8988T (cell line): Measurements from ENCODE around the gene MYO1B.

Experiments used
- DNase-seq: peaks from one replicate; pipeline ENCODE4 v3.0.0; 2011

MYO1B gene

DNA sequence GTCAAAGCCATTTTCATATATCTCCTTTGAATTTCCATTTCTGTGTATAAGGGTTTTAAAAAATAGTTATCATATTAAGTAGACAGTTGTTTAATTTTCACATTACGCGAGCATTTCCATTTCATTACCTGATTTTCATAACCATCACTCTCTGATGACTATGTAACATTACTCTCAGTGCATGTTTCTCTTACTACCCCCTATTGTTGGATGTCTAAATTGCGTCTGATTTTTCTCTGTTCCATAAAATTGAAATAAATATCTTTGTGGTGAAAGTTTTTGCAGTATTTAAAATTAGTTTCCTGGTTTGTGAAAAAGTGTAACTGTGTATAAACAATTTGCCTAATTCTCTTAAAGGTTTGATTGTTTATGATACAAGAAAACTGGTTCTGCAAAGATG is 123.8 kb downstream of the MYO1B start:
- no peak for DNase-seq

GRCh38 chr2:191374366-191374765 is 129.2 kb downstream of the MYO1B start:
- no peak for DNase-seq

- DNase-seq = no peak
Observed at GRCh38 chr2:191374939-191375338, 129.7 kb downstream of the MYO1B start.

DNA sequence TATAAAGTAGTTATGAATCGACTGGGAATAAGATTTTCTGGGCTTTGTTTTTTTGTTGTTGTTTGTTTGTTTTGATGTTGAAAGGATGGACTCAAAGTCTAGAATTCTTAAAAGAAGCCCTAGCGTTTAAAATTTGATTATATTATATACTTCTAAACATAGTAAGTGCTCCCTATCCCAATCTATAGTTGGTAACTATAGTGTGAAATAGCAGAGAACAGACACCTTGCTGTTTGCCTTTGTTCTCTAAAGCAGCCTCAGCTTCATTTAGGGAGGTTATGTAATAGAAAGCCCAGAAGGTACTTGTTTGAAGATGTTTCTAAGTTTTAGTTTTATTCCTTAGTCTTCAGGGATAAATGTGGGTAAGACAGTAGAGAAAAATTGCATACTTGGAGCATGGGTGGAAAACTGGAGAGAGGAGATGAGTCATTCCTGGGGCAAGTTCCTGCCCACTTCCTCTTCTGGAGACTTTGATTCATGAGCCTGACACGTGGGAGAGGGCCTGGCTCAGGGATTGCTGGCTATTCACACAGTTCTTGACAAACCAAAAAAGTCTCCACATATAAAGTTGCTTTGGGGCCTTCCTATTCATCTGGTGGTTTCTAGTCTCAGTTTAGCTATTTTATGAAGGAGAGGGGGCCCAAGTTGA is 131.9 kb downstream of the MYO1B start:
- no peak for DNase-seq

GRCh38 chr2:191379375-191379774 is 134.2 kb downstream of the MYO1B start:
- no peak for DNase-seq

GRCh38 chr2:191382801-191383200 is 137.6 kb downstream of the MYO1B start:
- DNase-seq = no peak

- no peak for DNase-seq
Observed at GRCh38 chr2:191383486-191383885, 138.3 kb downstream of the MYO1B start.

GRCh38 chr2:191384829-191385228 is 139.6 kb downstream of the MYO1B start:
- no peak for DNase-seq

DNA sequence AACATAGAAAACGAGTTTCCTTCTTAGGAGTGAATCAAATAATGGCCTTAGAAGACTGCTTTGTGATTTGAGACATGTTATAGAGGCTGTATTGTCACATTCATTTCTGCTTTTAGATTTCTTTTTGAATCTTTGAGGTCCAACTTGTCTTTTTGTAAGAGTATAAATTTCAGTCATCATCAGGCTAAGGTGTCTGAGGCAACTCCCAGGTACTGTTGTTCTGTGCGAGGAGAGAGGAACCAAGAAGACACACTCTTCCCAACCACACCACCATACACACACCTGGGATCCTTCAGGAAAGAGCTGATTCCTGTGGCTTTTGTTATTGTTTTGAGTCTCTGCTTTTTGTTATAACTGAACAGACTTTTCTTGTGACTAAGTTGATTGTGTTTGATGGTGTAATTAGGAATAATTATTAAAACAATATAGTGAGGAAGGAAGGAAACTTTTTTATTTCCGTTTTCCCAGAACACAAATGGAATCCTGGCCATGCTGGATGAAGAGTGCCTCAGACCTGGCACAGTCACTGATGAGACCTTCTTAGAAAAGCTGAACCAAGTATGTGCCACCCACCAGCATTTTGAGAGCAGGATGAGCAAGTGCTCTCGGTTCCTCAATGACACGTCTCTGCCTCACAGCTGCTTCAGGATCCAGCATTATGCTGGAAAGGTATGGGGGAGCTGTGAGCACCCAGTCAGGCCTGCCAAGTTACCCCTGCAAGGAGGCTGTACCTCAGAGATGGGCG is 140.4 kb downstream of the MYO1B start:
- DNase-seq = no peak

DNA sequence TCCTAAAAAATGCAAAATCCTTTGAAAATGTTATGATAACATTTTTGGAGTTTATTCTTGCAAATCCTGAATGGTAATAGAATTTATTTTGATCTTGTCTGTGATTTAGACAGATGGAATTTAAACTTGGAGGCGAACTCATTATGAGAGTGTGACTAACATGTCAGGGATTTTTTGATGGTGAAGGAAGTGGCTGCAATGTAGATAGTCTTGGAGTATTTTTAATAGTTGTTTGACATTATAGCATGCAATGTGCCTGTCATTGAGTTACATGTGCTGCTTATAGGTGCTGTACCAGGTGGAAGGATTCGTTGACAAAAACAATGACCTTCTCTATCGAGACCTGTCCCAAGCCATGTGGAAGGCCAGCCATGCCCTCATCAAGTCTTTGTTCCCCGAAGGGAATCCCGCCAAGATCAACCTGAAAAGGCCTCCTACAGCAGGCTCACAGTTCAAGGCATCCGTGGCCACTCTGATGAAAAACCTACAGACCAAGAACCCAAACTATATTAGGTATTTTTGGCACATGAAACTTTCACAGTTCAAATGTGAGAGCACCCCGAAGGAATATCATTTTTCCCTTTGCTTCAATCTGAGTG is 141.8 kb downstream of the MYO1B start:
- DNase-seq = no peak

GRCh38 chr2:191389288-191389687 is 144.1 kb downstream of the MYO1B start:
- no peak for DNase-seq

DNA sequence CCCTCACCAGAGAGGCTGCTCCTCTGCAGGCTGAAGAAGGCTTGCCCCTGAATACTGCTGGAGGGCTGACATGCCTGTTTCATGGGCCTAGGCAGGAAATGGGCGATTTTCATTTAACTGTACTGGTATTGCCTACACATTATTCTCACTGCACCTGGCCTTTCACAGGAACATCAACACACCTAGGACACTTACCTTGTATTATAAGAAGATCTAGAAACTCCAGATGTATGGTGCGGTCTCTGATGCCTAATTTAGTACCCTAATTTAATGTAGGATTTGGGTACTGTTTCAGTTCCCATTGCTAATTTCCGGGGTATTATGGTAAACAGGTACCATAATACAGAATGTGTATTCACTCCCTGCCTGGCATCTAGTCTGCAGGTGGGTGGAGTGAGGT is 146.0 kb downstream of the MYO1B start:
- DNase-seq = no peak

DNA sequence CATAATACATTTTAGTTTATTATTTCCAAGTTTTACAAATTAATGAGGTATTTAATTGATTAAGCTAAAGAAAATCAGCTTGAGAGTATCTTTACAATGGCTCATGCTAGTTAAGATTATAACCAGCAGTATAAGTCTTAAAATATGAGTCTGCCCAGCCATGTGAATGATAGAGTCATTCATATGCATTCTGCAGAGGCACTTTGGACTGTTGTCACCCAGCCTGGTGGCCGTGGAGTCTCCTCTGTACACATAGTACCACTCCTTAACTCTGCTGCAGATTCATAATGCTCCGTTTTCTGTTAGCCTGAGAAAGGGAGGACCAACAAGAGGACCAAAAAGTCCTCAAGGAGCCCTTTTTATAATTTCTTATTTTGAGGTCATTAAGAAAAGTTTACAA is 148.8 kb downstream of the MYO1B start:
- DNase-seq = no peak

DNA sequence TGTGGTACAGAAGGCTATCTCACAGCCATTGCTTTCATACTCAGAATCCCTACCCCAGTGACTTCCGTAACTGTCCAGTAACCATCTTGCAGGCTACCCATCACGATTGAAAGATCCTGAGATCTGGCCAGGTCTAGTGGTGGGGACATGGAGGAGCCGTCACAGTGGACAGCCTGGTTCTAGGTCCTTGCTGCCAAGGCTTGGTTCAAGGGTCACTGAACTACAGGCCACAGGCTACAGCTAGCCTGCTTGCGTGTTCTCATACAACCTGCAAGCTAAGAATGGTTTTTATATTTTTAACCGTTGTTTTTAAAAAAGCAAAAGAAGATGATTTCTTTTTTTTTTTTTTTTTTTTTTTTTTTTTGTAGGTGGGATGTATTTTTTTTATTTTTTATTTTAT is 151.6 kb downstream of the MYO1B start:
- no peak for DNase-seq

- no peak for DNase-seq
Observed at GRCh38 chr2:191399601-191400000, 154.4 kb downstream of the MYO1B start.

DNA sequence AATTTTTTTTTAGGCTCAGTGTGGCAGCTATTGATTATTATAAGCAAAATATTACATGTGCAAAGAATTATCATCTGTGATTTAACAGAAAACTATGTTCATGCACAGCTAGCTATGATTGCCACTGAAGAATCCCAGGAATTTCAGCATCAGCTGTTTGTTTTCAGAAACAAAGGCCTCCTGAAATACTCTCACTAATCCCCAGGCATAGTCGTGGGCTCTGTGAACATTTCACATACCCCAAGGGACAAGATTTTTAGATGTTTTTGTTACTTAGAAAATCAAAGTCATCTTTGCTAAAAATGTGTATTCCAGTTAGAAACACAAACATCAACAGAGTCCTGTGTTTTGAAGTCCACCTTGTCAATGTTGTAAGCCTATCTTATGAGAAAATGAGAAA is 156.1 kb downstream of the MYO1B start:
- no peak for DNase-seq

GRCh38 chr2:191402966-191403565 is 157.9 kb downstream of the MYO1B start:
- DNase-seq = no peak

GRCh38 chr2:191404568-191404991 is 159.4 kb downstream of the MYO1B start:
- no peak for DNase-seq

- DNase-seq = no peak
Observed at GRCh38 chr2:191405546-191405945, 160.3 kb downstream of the MYO1B start.

DNA sequence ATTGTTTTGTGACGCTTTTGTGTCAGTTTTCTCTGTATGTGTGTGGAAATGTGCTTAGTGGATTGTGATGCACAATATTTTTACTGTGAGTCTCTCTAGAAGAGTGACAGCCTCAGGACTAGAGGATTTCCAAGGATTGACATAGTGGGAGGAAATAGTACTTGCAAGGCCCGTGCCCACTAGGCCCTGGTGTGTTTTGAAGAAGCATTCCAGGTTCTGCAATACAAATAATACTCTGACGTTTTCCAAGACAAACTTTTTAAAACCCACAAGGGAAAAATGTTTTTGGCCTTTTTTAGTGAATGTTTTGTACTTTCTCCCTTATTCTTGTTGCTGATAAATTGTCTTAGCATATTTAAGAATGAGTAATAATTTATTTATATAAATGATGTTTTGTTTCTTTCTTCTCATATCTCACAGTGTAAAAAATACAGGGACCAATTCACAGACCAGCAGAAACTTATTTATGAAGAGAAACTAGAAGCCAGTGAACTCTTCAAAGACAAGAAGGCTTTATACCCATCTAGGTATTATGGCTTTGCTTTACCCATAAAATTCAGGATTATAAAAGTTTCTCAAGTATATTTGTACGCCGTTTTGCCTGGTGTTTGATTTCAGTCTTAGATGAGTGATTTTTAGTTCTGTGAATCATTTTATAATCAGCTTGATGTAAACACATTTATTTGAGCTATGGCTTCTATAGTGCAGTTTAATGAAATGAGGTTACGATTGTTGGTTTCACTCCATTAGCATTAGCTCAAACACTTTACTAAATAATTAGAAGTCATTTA is 165.6 kb downstream of the MYO1B start:
- no peak for DNase-seq

- DNase-seq = no peak
Observed at GRCh38 chr2:191411472-191411871, 166.3 kb downstream of the MYO1B start.

GRCh38 chr2:191412353-191412752 is 167.1 kb downstream of the MYO1B start:
- DNase-seq = no peak

DNA sequence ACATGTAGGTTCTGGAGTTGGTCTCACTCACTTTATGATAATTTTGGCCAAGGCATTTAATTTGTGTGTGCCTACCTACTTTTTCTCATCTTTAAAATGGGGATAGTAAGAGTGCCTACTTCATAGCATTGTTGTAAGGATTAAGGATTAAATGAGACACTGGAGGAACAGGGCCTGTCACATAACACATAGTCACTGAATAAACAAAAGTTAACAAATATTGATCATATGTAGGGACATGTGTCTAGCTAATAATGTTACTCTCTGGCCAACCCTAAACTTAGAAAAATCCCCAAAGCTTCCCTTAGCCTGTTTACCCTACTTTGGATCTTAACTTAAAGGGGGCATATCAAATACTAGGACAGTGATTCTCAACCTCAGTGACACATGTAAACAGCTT is 169.9 kb downstream of the MYO1B start:
- DNase-seq = no peak
